CD14-positive monocyte (primary cell): ENCODE results near the gene KRT1. TPM values are rescaled to one million over a fixed set of nuclear protein-coding genes. Genes with fewer than 3 reads are reported as not detected.

Source experiments
- DNase-seq, 3 donors: peaks; one replicate each; pipeline ENCODE4 v3.0.0-alpha.2; 2011 to 2022
- H2AFZ ChIP-seq: 2 replicates; pipeline ENCODE4 v1.6.0; 2012; ENCODE audit warnings: mild to moderate bottlenecking, low read depth, low read length, inconsistent platforms; ENCODE audit not compliant: insufficient read depth, poor library complexity, severe bottlenecking
- H3K27ac ChIP-seq, 2 donors: 1 replicate in 1 of 2; 2 replicates in 1 of 2; pipeline ENCODE4 v1.5.1; 2012 to 2013; ENCODE audit warnings: low read length in 2 of 2, control low read depth in 1 of 2, inconsistent platforms in 1 of 2, low read depth in 1 of 2, mild to moderate bottlenecking in 1 of 2
- H3K27me3 ChIP-seq, 2 donors: one replicate each; pipeline versions ENCODE4 v1.6.0 to v1.6.1; 2011 to 2013; ENCODE audit warnings: low read length in 2 of 2; ENCODE audit not compliant: control insufficient read depth in 2 of 2, insufficient read depth in 2 of 2
- H3K36me3 ChIP-seq, 2 donors: replicated peaks in 1 of 2; 1 replicate in 1 of 2; 2 replicates in 1 of 2; pipeline versions ENCODE4 v1.5.1 to v1.6.1; 2012 to 2013; ENCODE audit warnings: low read length in 2 of 2, control low read depth in 1 of 2, inconsistent platforms in 1 of 2, mild to moderate bottlenecking in 1 of 2; ENCODE audit not compliant: insufficient read depth in 2 of 2, control insufficient read depth in 1 of 2
- H3K4me1 ChIP-seq, 2 donors: 1 replicate in 1 of 2; 2 replicates in 1 of 2; pipeline versions ENCODE4 v1.5.1 to v1.6.1; 2012 to 2013; ENCODE audit warnings: low read length in 2 of 2, control low read depth in 1 of 2, inconsistent platforms in 1 of 2, mild to moderate bottlenecking in 1 of 2, moderate library complexity in 1 of 2; ENCODE audit not compliant: insufficient read depth in 2 of 2, control insufficient read depth in 1 of 2
- H3K4me2 ChIP-seq: replicated peaks from 2 replicates; pipeline ENCODE3; 2012; ENCODE audit warnings: low read length, moderate library complexity, mild to moderate bottlenecking; ENCODE audit not compliant: poor library complexity, severe bottlenecking; ENCODE audit errors: extremely low read depth
- H3K4me3 ChIP-seq, 3 experiments: fragments of 200-600 bp in 1 of 3; sonication (generic) in 1 of 3; replicated peaks in 1 of 3; 1 replicate in 2 of 3; 2 replicates in 1 of 3; pipeline ENCODE4 v1.5.1; 2011 to 2013; ENCODE audit warnings: low read length in 3 of 3, mild to moderate bottlenecking in 3 of 3, control low read depth in 2 of 3, low read depth in 2 of 3, inconsistent platforms in 1 of 3, moderate library complexity in 1 of 3
- H3K79me2 ChIP-seq: 2 replicates; pipeline ENCODE4 v1.6.0; 2012; ENCODE audit warnings: mild to moderate bottlenecking, control low read depth, inconsistent platforms, low read length, moderate library complexity; ENCODE audit not compliant: insufficient read depth
- H3K9ac ChIP-seq: 2 replicates; pipeline ENCODE4 v1.6.0; 2017; ENCODE audit warnings: low read length, mild to moderate bottlenecking; ENCODE audit not compliant: insufficient read depth, poor library complexity, severe bottlenecking
- H3K9me3 ChIP-seq, 2 donors: replicated peaks in 1 of 2; 1 replicate in 1 of 2; 2 replicates in 1 of 2; pipeline versions ENCODE4 v1.5.1 to v1.6.1; 2012 to 2013; ENCODE audit warnings: low read length in 2 of 2, control low read depth in 1 of 2; ENCODE audit not compliant: control insufficient read depth in 1 of 2, insufficient read depth in 1 of 2
- H4K20me1 ChIP-seq: 2 replicates; pipeline ENCODE4 v1.6.0; 2012; ENCODE audit warnings: mild to moderate bottlenecking, low read length, control low read depth, moderate library complexity; ENCODE audit not compliant: insufficient read depth
- H3K27ac Mint-ChIP-seq, 7 donors: one replicate each; pipeline ENCODE4 v1.8.0; 2020; ENCODE audit warnings: mild to moderate bottlenecking in 7 of 7, mixed read lengths in 7 of 7, moderate library complexity in 6 of 7, inconsistent platforms in 2 of 7
- H3K27me3 Mint-ChIP-seq, 3 donors: one replicate each; pipeline ENCODE4 v1.8.0; 2021 to 2022; ENCODE audit warnings: low read depth in 3 of 3, mild to moderate bottlenecking in 3 of 3, mixed read lengths in 3 of 3, moderate library complexity in 3 of 3, inconsistent platforms in 1 of 3
- H3K36me3 Mint-ChIP-seq, 2 donors: one replicate each; pipeline ENCODE4 v1.8.0; 2020; ENCODE audit warnings: mixed read lengths in 2 of 2, inconsistent platforms in 1 of 2, mild to moderate bottlenecking in 1 of 2
- H3K4me1 Mint-ChIP-seq: one replicate; pipeline ENCODE4 v1.8.0; 2020; ENCODE audit warnings: mild to moderate bottlenecking, mixed read lengths
- H3K4me3 Mint-ChIP-seq, 2 donors: one replicate each; pipeline ENCODE4 v1.8.0; 2020; ENCODE audit warnings: mild to moderate bottlenecking in 2 of 2, mixed read lengths in 2 of 2, moderate library complexity in 1 of 2
- H3K9me3 Mint-ChIP-seq, 7 donors: one replicate each; pipeline ENCODE4 v1.8.0; 2020 to 2022; ENCODE audit warnings: mixed read lengths in 7 of 7, mild to moderate bottlenecking in 6 of 7, moderate library complexity in 6 of 7, inconsistent platforms in 2 of 7
- WGBS: methylation state at CpG from one replicate; pipeline ENCODE4 v1.1.5; 2013; ENCODE audit warnings: missing lambda C conversion rate; ENCODE audit not compliant: insufficient coverage; 5-methylcytosine and 5-hydroxymethylcytosine counted together
- intact Hi-C, 2 donors: fragments of 100-400 bp; cut with micrococcal nuclease; formaldehyde crosslinking; loops; one replicate each; pipeline versions ENCODE4 v1.15.0 to v1.15.1; 2023
- polyA plus RNA-seq, 3 donors: library from polyadenylated mRNA; depleted of rRNA in 1 of 3; unstranded in 2 of 3; stranded (reverse) in 1 of 3; fragments of 300-500 nt in 2 of 3; fragments of >200 nt in 1 of 3; fragmentation: Illumina TruSeq in 2 of 3; gene quantifications; 1 replicate in 2 of 3; 2 replicates in 1 of 3; pipeline ENCODE4 v1.2.3, GENCODE V29; 2012 to 2021
- TF ChIP-seq, protein P1 (sequence below): fragments of 200-600 bp; IDR thresholded peaks from one replicate; pipeline ENCODE4 v1.8.0; 2022; ENCODE audit warnings: antibody characterized with exemption, mild to moderate bottlenecking

Gene KRT1
- polyA plus RNA-seq, 3 donors = not detected

DNA sequence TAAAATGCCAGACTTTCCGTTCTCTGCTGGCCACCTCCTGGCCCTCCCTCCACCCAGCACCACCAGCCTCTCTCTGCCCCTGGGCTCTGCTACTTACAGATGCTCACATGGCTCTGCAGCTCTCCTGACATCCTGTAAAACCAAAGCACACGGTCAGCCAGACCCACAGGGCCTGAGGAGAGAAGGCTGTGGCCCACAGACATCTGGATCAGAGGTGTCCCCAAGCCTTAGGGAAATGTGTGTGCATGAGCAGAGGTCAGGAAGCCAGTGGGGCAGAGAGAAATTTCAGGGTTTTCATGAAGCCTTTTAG is 11.6 kb upstream of the KRT1 start:
- intact Hi-C loops = no loop called here
- peaks cover 3 to 5% of the 10 kb centered on the region in 2 donors for H3K4me1 ChIP-seq

DNA sequence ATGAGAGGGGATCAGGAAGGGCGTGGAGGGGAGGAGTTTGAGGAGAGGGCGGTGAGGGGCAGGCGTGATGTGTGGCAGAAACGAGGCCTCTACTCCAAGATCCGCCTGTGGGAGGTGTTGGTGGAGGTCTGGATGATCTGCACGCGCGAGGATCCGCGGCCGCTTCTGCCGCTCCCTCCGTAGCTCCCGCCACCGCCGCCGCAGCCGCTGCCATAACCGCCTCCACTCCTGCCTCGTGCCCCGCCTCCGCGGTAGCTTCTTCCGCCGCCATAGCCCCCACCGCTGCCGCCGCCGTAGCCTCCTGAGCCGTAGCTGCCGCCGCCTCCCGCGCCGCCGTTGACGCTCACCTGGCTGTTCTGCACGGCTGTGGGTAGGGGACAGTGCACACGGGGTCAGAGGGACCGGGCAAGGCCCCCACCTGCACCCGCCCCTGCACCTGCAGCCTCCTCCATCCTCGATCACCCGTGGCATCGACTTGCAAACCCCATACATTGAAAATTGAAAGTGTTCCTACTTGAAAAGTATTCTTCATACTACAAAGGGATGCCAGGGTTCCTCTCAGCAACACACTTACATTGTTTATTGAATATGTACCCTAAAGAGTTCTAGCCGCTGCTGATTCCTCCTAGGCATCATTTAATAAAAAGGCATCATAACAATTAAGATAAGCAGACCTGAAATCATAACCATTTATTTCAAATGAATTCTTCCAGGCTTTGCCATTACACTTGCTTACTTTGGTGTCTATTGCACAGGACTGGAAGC is 11.1 kb upstream of the KRT1 start:
- TF ChIP-seq, protein P1, sequence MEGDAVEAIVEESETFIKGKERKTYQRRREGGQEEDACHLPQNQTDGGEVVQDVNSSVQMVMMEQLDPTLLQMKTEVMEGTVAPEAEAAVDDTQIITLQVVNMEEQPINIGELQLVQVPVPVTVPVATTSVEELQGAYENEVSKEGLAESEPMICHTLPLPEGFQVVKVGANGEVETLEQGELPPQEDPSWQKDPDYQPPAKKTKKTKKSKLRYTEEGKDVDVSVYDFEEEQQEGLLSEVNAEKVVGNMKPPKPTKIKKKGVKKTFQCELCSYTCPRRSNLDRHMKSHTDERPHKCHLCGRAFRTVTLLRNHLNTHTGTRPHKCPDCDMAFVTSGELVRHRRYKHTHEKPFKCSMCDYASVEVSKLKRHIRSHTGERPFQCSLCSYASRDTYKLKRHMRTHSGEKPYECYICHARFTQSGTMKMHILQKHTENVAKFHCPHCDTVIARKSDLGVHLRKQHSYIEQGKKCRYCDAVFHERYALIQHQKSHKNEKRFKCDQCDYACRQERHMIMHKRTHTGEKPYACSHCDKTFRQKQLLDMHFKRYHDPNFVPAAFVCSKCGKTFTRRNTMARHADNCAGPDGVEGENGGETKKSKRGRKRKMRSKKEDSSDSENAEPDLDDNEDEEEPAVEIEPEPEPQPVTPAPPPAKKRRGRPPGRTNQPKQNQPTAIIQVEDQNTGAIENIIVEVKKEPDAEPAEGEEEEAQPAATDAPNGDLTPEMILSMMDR = no peak
- Histone ChIP-seq H3K9me3 (peaks cover 0 to 5% of the 10 kb centered on the region in 2 donors), H3K4me2 (peak overlapping the region; percentile 57), H3K27me3 (peaks cover 17 to 34% of the 10 kb centered on the region in 2 donors), H3K79me2 (no peaks in the 10 kb centered on the region), H3K36me3 (no peaks in the 10 kb centered on the region), H2AFZ (peak overlapping the region; percentile 63), H3K4me1 (peaks cover 3 to 5% of the 10 kb centered on the region in 2 donors), H4K20me1 (no peaks in the 10 kb centered on the region), H3K4me3 (peak overlapping the region in 1 of 3 experiments; percentile 51), H3K27ac (no peak overlapping the region), H3K9ac (peak overlapping the region; percentile 27)
- H3K4me1 Mint-ChIP-seq = peaks cover 9% of the 10 kb centered on the region
- peak overlapping the region in 1 of 7 donors; percentile 16 for H3K27ac Mint-ChIP-seq
- intact Hi-C loops = no loop called here
- 3% methylated on average over 36 of the region's 45 CpGs for WGBS
- no peaks in the 10 kb centered on the region for H3K36me3 Mint-ChIP-seq
- H3K4me3 Mint-ChIP-seq = peak overlapping the region; percentile 74 to 90
- H3K27me3 Mint-ChIP-seq = peaks cover 35 to 48% (median 36%) of the 10 kb centered on the region in 3 donors
- no peak for DNase-seq
- H3K9me3 Mint-ChIP-seq = peaks cover 0 to 3% (median 0%) of the 10 kb centered on the region in 7 donors

More for the DNA sequence above, 11.6 kb upstream of the KRT1 start:
- Histone ChIP-seq H2AFZ (no peak overlapping the region), H3K27me3 (peaks cover 17 to 34% of the 10 kb centered on the region in 2 donors), H3K79me2 (no peaks in the 10 kb centered on the region), H3K9ac (no peak overlapping the region), H3K27ac (no peak overlapping the region), H3K36me3 (no peaks in the 10 kb centered on the region), H4K20me1 (no peaks in the 10 kb centered on the region), H3K4me3 (no peak overlapping the region), H3K4me2 (no peak overlapping the region), H3K9me3 (peaks cover 0 to 5% of the 10 kb centered on the region in 2 donors)
- TF ChIP-seq, protein P1 = no peak
- Mint-ChIP-seq H3K4me1 (peaks cover 9% of the 10 kb centered on the region), H3K27ac (no peak overlapping the region), H3K9me3 (peaks cover 0 to 3% (median 0%) of the 10 kb centered on the region in 7 donors), H3K27me3 (peaks cover 32 to 48% (median 36%) of the 10 kb centered on the region in 3 donors), H3K4me3 (peak overlapping the region in 1 of 2 donors; percentile 46), H3K36me3 (no peaks in the 10 kb centered on the region)
- DNase-seq = no peak
- 83% methylated on average over 2 of the region's 2 CpGs for WGBS
